ENCODE results near the gene SLC47A1.

Gene SLC47A1

GRCh38 chr17:19533718-19534561, at the start of gene SLC47A1:
TSS of gene SLC47A1 (plus strand) at chr17:19533854. CDS start at chr17:19533940, 86 bp downstream.
- DNase-seq (ENCODE audit: low read depth) = no peak
- no peak for TF ChIP-seq CTCF (conservative IDR thresholded peaks at IDR 0.05; ENCODE audit: control insufficient read depth, insufficient read depth, low read depth, low read length)
- peak within 1 kb of the TSS; percentile 38 for H3K4me3 ChIP-seq (ENCODE audit: control insufficient read depth, low read depth, low read length)

GRCh38 chr17:19485800-19486340, 47.8 kb upstream of the SLC47A1 start:
- no peak overlapping the region for H3K4me3 ChIP-seq (ENCODE audit: control insufficient read depth, low read depth, low read length)
- no peak for DNase-seq (ENCODE audit: low read depth)
- no peak for TF ChIP-seq CTCF (conservative IDR thresholded peaks at IDR 0.05; ENCODE audit: control insufficient read depth, insufficient read depth, low read depth, low read length)

GRCh38 chr17:19486351-19487023, 47.2 kb upstream of the SLC47A1 start:
- no peak overlapping the region for H3K4me3 ChIP-seq (ENCODE audit: control insufficient read depth, low read depth, low read length)
- no peak for DNase-seq (ENCODE audit: low read depth)
- TF ChIP-seq CTCF (conservative IDR thresholded peaks at IDR 0.05; ENCODE audit: control insufficient read depth, insufficient read depth, low read depth, low read length) = no peak

- H3K4me3 ChIP-seq (ENCODE audit: control insufficient read depth, low read depth, low read length) = no peak overlapping the region
- DNase-seq (ENCODE audit: low read depth) = peak; percentile 19
- no peak for TF ChIP-seq CTCF (conservative IDR thresholded peaks at IDR 0.05; ENCODE audit: control insufficient read depth, insufficient read depth, low read depth, low read length)
These were observed 46.5 kb upstream of the SLC47A1 start for GRCh38 chr17:19487024-19487600.

GRCh38 chr17:19492141-19492540, 41.5 kb upstream of the SLC47A1 start:
- H3K4me3 ChIP-seq (ENCODE audit: control insufficient read depth, low read depth, low read length) = no peak overlapping the region
- no peak for DNase-seq (ENCODE audit: low read depth)
- no peak for TF ChIP-seq CTCF (conservative IDR thresholded peaks at IDR 0.05; ENCODE audit: control insufficient read depth, insufficient read depth, low read depth, low read length)

- H3K4me3 ChIP-seq (ENCODE audit: control insufficient read depth, low read depth, low read length) = no peak overlapping the region
- no peak for DNase-seq (ENCODE audit: low read depth)
- TF ChIP-seq CTCF (conservative IDR thresholded peaks at IDR 0.05; ENCODE audit: control insufficient read depth, insufficient read depth, low read depth, low read length) = no peak
These were observed 38.5 kb upstream of the SLC47A1 start for GRCh38 chr17:19494961-19495806.

Data from fibroblast of mammary gland (primary cell).